HG02798 (cell line): ENCODE measurements around the gene SZT2.
"Not testable (repeated sequence)": the region's sequence is repeated elsewhere in the genome, so short reads cannot be mapped to it uniquely, and the experiment has no call there.

Source experiments
- ATAC-seq: cut with Tn5 transposase; IDR thresholded peaks from one replicate; pipeline ENCODE4 v1.9.1; 2021; ENCODE audit warnings: mild to moderate bottlenecking; ENCODE audit not compliant: unreplicated experiment, poor library complexity

Gene SZT2

DNA sequence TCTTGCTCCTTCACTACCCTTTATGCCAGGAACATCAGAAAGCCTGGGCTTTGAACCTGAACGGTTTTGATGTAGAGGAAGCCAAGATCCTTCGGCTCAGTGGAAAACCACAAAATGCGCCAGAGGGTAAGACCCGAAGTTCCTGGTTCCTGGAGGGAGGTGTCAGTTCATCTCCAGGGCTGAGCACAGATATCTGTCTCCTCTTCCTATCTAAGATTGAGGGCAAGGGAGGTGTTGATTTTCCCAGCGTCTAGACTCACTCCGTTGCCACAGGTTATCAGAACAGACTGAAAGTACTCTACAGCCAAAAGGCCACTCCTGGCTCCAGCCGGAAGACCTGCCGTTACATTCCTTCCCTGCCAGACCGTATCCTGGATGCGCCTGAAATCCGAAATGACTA is 30.0 kb upstream of the SZT2 start:
- no peak for ATAC-seq

DNA sequence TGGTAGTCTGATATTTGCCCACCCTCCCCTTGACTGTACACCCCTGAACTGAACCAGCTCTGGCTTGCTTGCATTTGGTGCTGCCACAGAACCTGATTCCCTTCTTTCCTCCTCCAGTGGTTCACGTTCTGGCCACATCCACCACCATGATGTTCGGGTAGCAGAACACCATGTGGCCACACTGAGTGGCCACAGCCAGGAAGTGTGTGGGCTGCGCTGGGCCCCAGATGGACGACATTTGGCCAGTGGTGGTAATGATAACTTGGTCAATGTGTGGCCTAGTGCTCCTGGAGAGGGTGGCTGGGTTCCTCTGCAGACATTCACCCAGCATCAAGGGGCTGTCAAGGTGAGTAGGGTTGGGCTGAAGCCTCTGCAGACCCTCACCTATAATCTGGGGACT is 29.1 kb upstream of the SZT2 start:
- ATAC-seq: no peak

- ATAC-seq: no peak
These were observed 26.3 kb upstream of the SZT2 start for GRCh38 chr1:43363283-43363934.

DNA sequence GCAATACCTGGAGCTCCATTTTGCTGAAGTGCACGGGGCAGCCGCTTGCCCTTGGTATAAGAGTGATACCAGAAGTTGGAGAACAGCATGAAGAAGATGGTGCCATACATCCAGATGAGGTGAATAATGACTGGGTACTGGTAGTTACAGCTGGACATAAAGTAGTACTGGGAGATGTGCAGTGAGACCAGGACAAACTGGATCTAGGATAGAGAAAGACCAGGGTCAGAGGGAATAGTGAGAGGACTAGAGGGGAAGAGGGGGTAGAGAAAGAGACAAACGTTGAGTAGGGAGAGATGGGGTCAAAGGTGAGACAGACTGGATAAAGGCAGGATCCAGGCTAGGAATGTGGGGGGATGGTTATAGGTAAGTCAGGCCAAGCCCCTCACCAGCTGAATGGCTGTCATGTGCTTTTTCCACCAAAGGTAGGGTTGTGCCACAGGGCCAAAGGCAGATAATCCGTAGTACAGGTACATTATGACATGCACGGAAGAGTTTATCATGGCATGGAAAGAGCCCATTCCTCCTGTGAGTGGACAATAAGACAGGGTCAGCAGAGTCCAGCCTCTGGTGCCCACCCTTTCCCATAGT is 25.7 kb upstream of the SZT2 start:
- ATAC-seq: no peak

- no peak for ATAC-seq
These were observed 24.0 kb upstream of the SZT2 start for GRCh38 chr1:43365678-43366077.

DNA sequence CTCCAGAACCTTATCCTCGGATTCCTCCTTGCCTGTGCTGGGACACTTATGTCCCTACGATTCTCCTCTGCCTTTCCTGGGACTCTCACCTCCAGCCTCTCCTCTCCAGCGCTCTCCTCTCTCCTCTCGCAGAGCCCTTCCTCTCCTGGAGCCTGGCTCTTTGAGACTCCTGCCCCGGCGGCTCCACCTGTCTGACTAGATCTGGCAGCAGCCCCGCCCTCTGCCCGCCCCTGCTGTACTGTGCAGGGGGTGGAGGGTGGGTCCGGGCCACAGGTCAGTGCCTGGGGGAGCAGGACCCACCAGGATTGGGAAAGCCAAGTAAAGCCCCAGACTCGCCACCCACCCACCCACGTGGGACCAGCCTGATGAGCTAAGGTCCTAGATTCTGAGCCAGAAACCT is 23.5 kb upstream of the SZT2 start:
- ATAC-seq: no peak

- ATAC-seq: no peak
These were observed 23.1 kb upstream of the SZT2 start for GRCh38 chr1:43366601-43367025.

DNA sequence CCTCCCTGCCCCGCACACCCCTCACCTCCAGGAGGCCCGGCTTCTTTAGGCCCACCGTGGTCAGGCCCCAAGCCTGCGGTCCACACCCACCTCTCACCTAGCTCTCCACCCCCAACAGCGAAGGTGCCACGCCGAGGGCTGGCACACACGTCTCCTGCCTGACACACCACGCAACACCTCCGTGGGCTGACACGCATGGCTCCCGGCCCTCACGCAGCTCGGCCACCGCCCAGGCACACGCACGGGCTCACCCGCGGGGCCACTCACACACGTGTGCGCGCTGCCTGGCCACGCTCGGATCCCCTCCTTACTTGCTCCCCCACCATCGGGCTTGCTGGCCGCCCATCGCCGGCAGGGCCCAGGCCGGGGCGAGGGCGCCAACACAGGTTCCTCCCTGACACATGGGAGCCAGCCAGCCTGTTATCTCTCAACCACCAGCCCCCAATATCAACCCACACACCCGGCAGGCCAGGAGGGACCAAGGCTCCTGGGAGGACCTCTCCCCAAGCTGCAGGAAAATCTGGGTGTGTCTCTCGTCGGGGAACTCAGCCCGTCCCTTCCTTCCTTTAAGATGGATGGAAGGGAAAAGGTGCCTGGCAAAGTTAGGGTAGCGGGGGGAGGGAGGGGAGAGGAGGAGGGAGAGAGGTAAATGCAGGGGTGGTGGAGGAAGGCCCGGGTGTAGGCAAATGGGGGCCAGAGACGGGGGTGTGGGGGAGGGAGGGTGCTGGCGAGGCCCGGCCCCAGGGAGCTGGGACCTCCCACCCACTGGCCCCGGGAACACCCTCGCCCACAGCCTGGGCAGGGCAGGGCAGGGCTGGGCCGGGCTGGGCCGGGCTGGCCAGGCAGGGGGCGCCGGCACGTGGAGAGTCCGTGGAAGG is 22.4 kb upstream of the SZT2 start:
- peak; percentile 50 for ATAC-seq

DNA sequence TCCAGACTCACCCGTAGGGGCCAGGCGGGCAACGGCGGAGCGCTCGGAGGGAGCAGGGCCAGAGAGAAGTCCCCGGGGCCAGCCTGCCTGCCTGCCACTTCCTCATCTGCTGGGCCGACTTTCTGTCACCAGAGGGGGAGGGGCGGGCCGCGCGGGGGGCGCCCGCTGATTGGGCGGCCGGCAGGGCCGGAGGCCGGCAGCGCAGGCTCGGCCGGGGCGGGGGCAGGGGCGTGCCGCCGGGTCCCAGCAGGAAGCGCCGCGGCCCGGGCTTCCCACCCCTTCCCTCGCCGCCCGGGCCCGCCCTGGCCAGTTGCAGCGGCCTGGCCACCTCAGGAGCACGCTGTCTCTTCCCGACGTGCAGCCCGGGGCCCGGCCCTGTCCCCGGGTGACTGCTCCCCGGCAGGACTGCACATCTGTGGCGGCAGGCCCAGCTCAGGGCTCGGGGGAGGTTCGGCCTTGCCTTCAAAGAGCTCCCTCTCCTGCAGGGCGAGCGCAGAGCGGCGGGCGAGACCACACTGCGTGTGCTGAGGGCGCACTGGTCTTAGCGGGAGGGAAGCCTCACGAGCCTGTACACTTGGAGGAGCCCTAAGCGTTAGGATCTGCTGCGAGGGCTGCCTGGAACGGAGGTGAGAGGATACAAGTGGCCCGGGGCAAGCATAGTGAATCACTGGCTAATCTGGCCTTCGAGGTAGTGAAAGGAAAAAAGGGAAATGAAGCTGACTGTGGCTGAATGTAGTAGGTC is 21.6 kb upstream of the SZT2 start, which contains the start of gene ELOVL1:
ELOVL1 (minus strand) TSS at position 108 of the 742 bp plus-strand sequence. CDS start 2,402 bp downstream, outside the sequence.
- ATAC-seq: peak; percentile 82

- ATAC-seq: no peak
These were observed 21.1 kb upstream of the SZT2 start for GRCh38 chr1:43368646-43369020.

- ATAC-seq: not testable (repeated sequence)
These were observed 19.9 kb upstream of the SZT2 start for GRCh38 chr1:43369779-43370178.

DNA sequence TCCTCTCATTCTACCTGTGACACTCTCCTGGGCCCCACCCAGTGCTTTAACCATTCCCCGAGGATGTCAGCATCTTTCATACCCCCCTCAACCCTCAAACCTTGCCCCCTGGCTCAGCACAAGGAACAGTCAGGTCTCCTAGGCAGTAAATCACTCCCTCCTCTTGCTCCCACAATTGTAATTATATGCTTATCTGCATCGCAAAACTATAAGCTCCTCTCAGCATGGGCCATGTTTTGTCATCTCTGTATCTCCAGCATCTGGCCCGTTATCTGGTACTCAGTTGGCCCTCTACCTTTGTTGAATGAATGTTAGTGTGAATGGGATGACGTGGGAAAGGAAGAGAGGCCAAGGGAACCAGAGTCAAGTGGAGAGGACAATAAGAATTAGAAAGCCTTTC is 19.1 kb upstream of the SZT2 start:
- no peak for ATAC-seq

GRCh38 chr1:43372172-43372571 is 17.5 kb upstream of the SZT2 start:
- ATAC-seq: no peak

DNA sequence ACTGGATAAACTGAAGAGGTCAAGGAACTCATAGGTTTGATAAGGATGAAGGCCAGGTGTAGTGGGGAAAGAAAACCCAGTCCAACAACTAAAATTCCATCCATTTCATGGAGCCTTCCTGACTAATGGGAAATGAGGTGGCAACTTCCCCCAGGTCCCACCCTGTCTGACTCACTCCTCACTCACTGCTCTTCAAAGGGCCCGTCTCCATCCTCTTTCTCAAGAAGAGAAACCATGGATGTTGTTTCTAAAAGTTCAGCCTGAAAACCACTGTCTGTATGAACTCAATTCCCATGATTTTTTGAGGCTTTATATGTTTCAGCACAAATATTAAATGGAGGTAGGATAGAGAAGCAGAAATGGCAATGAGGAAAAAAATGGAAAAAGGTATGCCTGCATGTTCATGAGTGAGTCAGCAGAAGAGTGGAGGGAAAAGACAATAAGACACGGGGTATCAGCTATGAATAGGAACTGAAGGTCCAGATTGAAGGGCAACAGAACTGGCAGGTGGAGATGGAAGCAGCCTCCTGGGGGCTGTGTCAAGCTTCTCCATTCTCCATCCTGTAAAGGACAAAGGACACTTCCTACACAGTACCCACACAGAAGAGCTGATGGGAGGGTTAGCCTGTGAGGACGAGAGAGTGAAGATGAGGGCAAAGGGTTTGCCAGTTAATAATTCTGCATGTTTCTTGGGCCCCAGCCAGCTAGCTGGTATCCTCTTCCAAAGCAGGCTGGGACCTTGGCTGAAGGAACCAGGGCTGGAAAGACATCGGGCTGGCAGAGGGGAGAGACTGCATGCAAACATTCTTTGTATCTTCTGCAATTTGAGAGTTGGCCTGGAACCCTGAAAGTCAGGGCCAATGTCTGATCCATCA is 16.4 kb upstream of the SZT2 start:
- no peak for ATAC-seq

- no peak for ATAC-seq
These were observed 12.9 kb upstream of the SZT2 start for GRCh38 chr1:43376723-43377235.

DNA sequence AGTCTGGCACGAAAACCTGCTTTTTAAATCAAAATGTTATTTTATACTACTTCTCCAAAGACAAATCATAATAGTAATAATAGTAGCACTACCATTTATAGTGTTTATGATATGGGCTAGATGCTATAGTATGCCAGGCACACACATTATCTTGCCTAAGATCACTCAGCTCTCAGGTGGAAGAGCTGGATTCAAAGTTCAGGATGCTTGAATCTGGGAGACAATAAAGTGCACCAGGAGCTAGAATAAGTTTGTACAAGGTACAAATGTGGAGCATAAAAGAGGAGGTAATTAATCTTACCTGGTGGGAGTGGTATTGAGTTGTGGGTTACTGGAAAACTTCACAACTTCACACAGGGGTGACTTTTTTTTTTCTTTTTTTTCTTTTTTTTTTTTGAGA is 11.9 kb upstream of the SZT2 start:
- no peak for ATAC-seq

- no peak for ATAC-seq
These were observed 10.2 kb upstream of the SZT2 start for GRCh38 chr1:43379476-43379875.

DNA sequence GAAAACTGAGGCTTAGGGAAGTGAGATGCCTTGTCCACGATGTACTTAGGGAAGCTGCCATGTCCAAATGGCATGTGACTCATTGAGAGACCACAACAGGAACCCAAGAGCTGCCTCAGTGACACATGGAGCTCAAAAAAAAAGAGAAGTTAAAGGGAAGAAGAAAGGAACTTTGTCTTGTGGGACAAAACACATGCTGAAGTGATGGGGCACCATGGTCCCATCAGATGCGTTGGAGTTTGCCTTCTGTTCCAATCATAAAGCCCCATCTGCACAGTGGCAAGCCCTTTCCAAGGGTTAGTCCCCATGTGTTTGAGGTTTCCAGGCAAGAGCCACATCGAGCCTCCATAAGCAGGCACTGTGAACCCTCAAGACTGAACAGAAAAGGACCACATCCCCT is 8.1 kb upstream of the SZT2 start:
- ATAC-seq: no peak

- ATAC-seq: no peak
These were observed 7.5 kb upstream of the SZT2 start for GRCh38 chr1:43382027-43382779.
